GM12873 (cell line): ENCODE results near the gene MYO5B.

Source experiments
- TF ChIP-seq, protein P1 (sequence below): IDR thresholded peaks from 2 replicates; pipeline ENCODE4 v1.5.1; 2012; ENCODE audit warnings: low read depth, mild to moderate bottlenecking, moderate library complexity, low read length, control low read depth; ENCODE audit not compliant: insufficient read depth; ENCODE audit errors: missing control alignments

The MYO5B gene

DNA sequence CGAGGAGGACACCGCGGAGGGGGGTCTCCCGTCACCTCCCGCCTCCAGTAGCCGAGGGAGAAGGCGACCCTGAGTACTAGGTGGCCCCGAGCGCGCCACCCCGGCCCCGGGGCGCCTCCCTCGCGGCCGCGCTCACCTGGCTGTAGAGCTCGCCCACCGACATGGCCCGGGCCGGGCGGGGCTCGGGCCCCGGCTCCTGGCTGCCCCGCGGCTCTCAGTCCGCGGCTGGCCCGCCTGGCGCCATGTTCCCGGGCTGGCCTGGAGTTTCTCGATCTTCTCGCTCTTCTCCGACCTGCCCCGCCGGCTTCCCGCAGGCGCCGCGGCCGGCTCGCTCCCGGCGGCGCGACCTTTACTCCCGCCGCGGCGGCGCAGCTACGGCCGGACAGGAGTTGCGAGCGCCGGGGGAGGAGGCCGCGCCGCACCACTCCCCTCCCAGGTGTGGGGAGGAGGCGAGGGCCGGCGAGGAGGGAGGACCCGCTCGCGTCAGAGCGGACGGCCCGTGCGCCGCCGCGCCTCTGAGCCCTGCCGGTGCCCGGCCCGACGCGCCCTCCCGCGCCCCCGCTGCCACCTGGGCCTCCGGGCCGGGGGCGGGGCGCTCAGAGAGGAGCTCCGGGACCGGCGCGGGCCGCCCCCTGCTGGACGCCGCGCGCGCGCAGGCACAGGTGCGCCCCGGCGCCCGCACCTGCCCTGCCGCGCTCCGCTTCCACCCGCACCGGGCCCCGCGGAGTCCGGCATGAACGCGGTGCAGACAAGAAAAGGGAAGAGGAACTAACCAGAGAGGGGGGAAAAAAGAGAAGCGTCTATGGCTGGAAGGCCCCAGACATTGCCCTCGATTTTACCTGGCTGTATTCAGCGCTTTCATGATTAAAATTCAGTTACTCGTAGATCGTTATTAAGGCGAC is at the start of gene MYO5B:
TSS of gene MYO5B (minus strand) at position 517 of the 902 bp plus-strand sequence. CDS start at position 163, 354 bp downstream.
- TF ChIP-seq, protein P1, sequence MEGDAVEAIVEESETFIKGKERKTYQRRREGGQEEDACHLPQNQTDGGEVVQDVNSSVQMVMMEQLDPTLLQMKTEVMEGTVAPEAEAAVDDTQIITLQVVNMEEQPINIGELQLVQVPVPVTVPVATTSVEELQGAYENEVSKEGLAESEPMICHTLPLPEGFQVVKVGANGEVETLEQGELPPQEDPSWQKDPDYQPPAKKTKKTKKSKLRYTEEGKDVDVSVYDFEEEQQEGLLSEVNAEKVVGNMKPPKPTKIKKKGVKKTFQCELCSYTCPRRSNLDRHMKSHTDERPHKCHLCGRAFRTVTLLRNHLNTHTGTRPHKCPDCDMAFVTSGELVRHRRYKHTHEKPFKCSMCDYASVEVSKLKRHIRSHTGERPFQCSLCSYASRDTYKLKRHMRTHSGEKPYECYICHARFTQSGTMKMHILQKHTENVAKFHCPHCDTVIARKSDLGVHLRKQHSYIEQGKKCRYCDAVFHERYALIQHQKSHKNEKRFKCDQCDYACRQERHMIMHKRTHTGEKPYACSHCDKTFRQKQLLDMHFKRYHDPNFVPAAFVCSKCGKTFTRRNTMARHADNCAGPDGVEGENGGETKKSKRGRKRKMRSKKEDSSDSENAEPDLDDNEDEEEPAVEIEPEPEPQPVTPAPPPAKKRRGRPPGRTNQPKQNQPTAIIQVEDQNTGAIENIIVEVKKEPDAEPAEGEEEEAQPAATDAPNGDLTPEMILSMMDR, result peak; percentile 48

DNA sequence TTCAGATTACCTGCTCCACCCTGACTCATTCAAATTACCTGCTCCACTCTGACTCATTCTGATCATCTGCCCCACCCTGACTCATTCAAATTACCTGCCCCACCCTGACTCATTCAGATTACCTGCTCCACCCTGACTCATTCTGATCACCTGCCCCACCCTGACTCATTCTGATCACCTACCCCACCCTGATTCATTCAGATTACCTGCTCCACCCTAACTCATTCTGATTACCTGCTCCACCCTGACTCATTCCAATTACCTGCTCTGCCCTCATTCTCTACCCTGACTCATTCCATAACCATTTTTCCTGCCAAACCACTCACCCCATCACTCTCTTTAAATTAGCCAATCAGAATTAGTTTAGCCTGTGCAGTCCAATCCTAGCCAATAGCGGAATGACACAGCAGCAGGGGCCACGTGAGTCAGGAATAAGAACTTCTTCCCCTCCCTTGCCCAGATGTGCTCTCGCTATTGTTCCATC is 45.2 kb upstream of the MYO5B start:
- TF ChIP-seq, protein P1, result no peak

DNA sequence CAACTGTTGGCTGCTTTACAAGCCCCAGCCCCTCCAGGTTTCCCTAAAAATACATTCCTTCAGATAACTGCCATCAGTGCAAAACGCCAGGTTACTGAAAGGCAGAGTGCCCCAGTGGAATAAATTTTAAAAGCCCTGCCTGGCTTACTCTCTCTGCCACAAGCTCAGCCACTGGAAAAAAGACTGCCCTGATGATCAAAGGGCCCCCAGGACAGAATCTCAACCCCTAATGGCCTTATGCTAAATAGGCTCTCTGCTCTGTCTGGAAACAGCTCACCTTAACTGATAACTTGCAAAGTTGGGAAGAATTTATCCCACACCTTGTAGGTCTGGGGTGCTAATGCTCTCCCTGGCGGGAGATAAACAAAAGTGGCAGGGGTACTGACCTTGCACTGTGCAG is 37.5 kb upstream of the MYO5B start:
- TF ChIP-seq, protein P1, result no peak

DNA sequence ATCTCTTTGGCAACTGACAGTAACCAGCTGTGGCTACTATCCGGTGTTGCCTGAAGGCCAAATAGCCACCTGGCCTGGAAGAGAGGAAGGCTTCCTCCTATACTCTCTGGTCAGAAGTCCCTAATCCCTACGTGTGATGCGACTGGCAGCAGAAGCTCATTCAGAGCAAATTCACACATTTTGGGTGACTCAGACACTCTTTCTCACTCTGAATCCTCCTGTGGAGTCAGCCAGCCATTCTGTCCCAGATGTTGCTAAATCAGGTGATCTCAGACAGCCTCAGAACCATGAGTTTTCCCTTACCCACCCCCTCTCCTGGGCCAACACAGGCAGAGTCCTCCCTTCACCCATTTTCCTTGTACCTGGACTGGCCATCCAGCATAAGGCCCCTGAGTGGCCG is 36.7 kb upstream of the MYO5B start:
- TF ChIP-seq, protein P1, result no peak

DNA sequence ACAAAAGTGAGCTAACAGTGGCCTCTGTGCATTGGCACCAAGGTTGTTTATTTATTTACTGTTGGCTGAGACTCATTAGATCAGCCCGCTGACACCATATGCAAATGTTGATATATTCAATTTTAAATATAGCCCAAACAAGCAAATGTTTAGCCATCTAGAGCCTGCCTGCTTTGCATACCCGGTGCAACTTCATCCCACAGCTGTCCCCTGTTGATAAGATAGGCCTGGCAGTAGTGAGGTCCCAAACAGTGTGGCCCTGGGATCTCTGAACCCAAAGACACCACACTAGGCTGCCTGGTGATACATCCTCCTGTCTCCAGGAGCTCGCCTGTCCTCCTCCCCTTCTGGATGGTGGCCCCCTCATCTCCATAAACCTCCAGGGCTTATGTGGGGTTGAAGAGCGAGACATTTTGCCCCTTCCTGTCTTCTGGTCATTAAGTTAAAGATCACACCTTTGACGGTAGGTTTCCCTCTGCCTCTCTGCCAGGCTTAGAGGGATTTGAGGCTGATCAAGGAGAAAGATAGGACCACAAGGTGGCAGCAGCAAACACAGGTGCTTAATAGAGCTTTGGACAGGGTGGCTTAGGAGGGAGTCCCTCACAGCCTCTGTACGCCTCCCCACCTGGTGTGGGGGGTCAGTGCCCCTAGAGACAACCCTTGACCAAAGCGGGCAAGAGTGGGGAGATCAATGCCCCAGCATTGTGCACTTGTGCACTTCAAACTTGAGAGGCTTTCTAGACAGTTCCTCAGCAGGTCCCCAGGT is 23.7 kb upstream of the MYO5B start:
- TF ChIP-seq, protein P1, result peak; percentile 68

DNA sequence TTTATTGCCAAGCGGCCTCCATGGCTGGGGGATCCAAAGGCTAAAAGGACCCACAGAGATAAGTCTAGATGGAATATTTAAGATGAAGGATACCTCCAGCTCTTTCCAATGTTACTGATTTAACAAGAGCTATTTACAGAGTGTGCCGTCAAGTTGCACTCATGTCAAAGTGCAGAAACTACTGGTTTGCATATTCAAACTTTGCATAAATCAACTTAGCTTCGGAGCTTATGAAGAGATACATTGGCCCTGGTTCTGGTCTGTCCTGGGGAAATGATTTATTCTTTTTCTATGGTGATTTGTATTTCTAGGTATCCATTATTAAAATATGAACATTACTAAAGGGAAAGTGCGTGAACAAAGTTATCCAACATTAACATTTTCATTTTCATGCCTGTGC is 14.4 kb upstream of the MYO5B start:
- TF ChIP-seq, protein P1, result no peak

DNA sequence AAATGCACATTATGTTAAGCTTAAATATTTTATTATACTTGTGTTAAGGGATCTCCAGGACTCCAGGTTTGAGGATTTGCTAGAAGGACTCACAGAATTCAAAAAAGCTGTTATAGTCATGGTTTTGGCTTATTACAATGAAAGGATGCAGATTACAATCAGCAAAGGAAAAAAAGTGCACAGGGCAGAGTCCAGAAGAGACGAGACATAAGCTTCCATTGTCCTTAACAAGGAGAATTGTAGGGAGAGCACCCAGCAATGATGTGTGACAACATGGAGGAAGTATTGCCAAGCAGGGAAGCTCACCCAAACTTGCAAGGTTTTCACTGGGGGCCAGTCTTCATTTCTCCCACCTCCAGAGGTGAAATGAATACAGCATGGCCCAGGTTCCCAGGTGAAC is 12.8 kb upstream of the MYO5B start:
- TF ChIP-seq, protein P1, result no peak
